GM21576 (cell line): ENCODE results near the gene PXT1.

Experiments used
- ATAC-seq: cut with Tn5 transposase; IDR thresholded peaks from one replicate; pipeline ENCODE4 v1.9.1; 2021; ENCODE audit warnings: mild to moderate bottlenecking, moderate library complexity; ENCODE audit not compliant: unreplicated experiment

PXT1 gene

GRCh38 chr6:36349240-36349639 lies 93.4 kb downstream of the PXT1 start:
- ATAC-seq: no peak

GRCh38 chr6:36347621-36348020 lies 95.0 kb downstream of the PXT1 start:
- no peak for ATAC-seq

GRCh38 chr6:36346486-36347273 lies 96.0 kb downstream of the PXT1 start:
- no peak for ATAC-seq

GRCh38 chr6:36345681-36346466 lies 96.8 kb downstream of the PXT1 start:
- ATAC-seq: no peak

- no peak for ATAC-seq
These were observed 99.5 kb downstream of the PXT1 start for GRCh38 chr6:36343109-36343680.

- no peak for ATAC-seq
These were observed 101.8 kb downstream of the PXT1 start for GRCh38 chr6:36340618-36341454.
